Osteoblast (primary cell): Measurements from ENCODE around the gene PRSS8. TPM values are rescaled to one million over a fixed set of nuclear protein-coding genes. Genes with fewer than 3 reads are reported as not detected.

Experiments
- DNase-seq: peaks from one replicate; pipeline ENCODE4 v3.0.0; 2011; ENCODE audit warnings: low spot score, mixed read lengths; ENCODE audit not compliant: insufficient read length; ENCODE audit errors: missing footprints
- H2AFZ ChIP-seq: 2 replicates; pipeline ENCODE4 v1.6.0; 2011; ENCODE audit warnings: mild to moderate bottlenecking, low read length
- H3K27ac ChIP-seq: 2 replicates; pipeline ENCODE4 v1.5.1; 2011; ENCODE audit warnings: mild to moderate bottlenecking, low read depth, low read length, moderate library complexity
- H3K27me3 ChIP-seq: 2 replicates; pipeline ENCODE4 v1.6.0; 2012; ENCODE audit warnings: mild to moderate bottlenecking, control low read depth, inconsistent platforms, low read length, moderate library complexity; ENCODE audit not compliant: insufficient read depth
- H3K36me3 ChIP-seq: 2 replicates; pipeline ENCODE4 v1.5.1; 2011; ENCODE audit warnings: mild to moderate bottlenecking, low read length, control low read depth, moderate library complexity; ENCODE audit not compliant: insufficient read depth
- H3K4me1 ChIP-seq: 2 replicates; pipeline ENCODE4 v1.5.1; 2011; ENCODE audit warnings: mild to moderate bottlenecking, low read length, control low read depth, moderate library complexity; ENCODE audit not compliant: insufficient read depth
- H3K4me2 ChIP-seq: 2 replicates; pipeline ENCODE4 v1.6.0; 2011; ENCODE audit warnings: mild to moderate bottlenecking, low read length; ENCODE audit not compliant: insufficient read depth
- H3K4me3 ChIP-seq: fragments of 200-600 bp; sonication (generic); 3 replicates; pipeline ENCODE4 v1.5.1; 2012; ENCODE audit warnings: mild to moderate bottlenecking, low read length, inconsistent platforms; ENCODE audit not compliant: insufficient read depth
- H3K79me2 ChIP-seq: 2 replicates; pipeline ENCODE4 v1.6.0; 2012; ENCODE audit warnings: mild to moderate bottlenecking, low read length, control low read depth, inconsistent platforms; ENCODE audit not compliant: insufficient read depth
- H3K9me3 ChIP-seq: 2 replicates; pipeline ENCODE4 v1.5.1; 2011; ENCODE audit warnings: low read depth, low read length, control low read depth
- H4K20me1 ChIP-seq: 2 replicates; pipeline ENCODE4 v1.6.0; 2012; ENCODE audit warnings: mild to moderate bottlenecking, low read length, control low read depth; ENCODE audit not compliant: insufficient read depth
- total RNA-seq: library from RNA; depleted of rRNA; stranded (reverse); fragments of >200 nt; gene quantifications from 2 replicates; pipeline ENCODE4 v1.2.3, GENCODE V29; 2012
- TF ChIP-seq, protein P1 (sequence below): IDR thresholded peaks from 2 replicates; pipeline ENCODE4 v1.5.1; 2011; ENCODE audit warnings: mild to moderate bottlenecking, low read depth, low read length, moderate library complexity; ENCODE audit errors: extremely low read depth

PRSS8 gene
- total RNA-seq, 1 donor, result not detected

- Histone ChIP-seq H3K9me3 (no peaks in the 10 kb centered on the region), H3K4me1 (peaks cover 11% of the 10 kb centered on the region), H3K27ac (no peak overlapping the region), H3K36me3 (peaks cover 30% of the 10 kb centered on the region), H3K4me2 (no peak overlapping the region), H3K4me3 (no peak overlapping the region), H3K79me2 (peaks cover 49% of the 10 kb centered on the region), H4K20me1 (no peaks in the 10 kb centered on the region), H3K27me3 (no peaks in the 10 kb centered on the region), H2AFZ (no peak overlapping the region)
- DNase-seq, result no peak
- TF ChIP-seq, protein P1, sequence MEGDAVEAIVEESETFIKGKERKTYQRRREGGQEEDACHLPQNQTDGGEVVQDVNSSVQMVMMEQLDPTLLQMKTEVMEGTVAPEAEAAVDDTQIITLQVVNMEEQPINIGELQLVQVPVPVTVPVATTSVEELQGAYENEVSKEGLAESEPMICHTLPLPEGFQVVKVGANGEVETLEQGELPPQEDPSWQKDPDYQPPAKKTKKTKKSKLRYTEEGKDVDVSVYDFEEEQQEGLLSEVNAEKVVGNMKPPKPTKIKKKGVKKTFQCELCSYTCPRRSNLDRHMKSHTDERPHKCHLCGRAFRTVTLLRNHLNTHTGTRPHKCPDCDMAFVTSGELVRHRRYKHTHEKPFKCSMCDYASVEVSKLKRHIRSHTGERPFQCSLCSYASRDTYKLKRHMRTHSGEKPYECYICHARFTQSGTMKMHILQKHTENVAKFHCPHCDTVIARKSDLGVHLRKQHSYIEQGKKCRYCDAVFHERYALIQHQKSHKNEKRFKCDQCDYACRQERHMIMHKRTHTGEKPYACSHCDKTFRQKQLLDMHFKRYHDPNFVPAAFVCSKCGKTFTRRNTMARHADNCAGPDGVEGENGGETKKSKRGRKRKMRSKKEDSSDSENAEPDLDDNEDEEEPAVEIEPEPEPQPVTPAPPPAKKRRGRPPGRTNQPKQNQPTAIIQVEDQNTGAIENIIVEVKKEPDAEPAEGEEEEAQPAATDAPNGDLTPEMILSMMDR, result no peak
Observed at GRCh38 chr16:31086629-31086906, 49.0 kb downstream of the PRSS8 start.

- Histone ChIP-seq H3K9me3 (no peaks in the 10 kb centered on the region), H3K4me2 (no peak overlapping the region), H3K27me3 (no peaks in the 10 kb centered on the region), H3K27ac (no peak overlapping the region), H4K20me1 (no peaks in the 10 kb centered on the region), H3K79me2 (peaks cover 48% of the 10 kb centered on the region), H3K4me1 (peaks cover 9% of the 10 kb centered on the region), H2AFZ (no peak overlapping the region), H3K36me3 (peaks cover 26% of the 10 kb centered on the region), H3K4me3 (no peak overlapping the region)
- DNase-seq, result peak; percentile 80
- TF ChIP-seq, protein P1, result no peak
Observed at GRCh38 chr16:31085873-31086628, 49.5 kb downstream of the PRSS8 start.

DNA sequence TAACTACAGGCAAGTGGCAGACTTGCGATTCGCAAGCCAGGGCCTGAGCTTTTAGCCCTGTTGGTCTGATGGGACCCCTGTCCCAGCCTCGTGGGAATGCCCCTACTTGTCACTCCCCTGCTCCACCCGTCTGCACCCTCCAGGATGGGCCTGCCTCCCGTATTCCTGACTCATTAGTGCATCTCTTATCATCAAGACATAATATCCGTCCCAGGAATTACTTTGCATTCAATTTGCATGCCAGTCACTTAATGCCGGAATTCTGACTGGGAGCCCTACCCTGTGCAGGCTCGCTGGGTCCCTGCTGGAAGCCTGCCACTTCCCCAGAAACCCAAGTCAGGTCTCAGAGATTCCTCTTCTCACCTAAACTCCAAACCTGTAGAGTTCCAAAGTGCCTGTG lies 50.1 kb downstream of the PRSS8 start:
- H3K79me2 ChIP-seq, result peaks cover 46% of the 10 kb centered on the region
- no peaks in the 10 kb centered on the region for H3K27me3 ChIP-seq
- no peaks in the 10 kb centered on the region for H4K20me1 ChIP-seq
- DNase-seq, result peak; percentile 82
- H3K9me3 ChIP-seq, result no peaks in the 10 kb centered on the region
- H3K36me3 ChIP-seq, result peaks cover 23% of the 10 kb centered on the region
- H2AFZ ChIP-seq, result no peak overlapping the region
- TF ChIP-seq, protein P1, result no peak
- no peak overlapping the region for H3K4me2 ChIP-seq
- peaks cover 2% of the 10 kb centered on the region for H3K4me1 ChIP-seq
- H3K4me3 ChIP-seq, result no peak overlapping the region
- H3K27ac ChIP-seq, result no peak overlapping the region

DNA sequence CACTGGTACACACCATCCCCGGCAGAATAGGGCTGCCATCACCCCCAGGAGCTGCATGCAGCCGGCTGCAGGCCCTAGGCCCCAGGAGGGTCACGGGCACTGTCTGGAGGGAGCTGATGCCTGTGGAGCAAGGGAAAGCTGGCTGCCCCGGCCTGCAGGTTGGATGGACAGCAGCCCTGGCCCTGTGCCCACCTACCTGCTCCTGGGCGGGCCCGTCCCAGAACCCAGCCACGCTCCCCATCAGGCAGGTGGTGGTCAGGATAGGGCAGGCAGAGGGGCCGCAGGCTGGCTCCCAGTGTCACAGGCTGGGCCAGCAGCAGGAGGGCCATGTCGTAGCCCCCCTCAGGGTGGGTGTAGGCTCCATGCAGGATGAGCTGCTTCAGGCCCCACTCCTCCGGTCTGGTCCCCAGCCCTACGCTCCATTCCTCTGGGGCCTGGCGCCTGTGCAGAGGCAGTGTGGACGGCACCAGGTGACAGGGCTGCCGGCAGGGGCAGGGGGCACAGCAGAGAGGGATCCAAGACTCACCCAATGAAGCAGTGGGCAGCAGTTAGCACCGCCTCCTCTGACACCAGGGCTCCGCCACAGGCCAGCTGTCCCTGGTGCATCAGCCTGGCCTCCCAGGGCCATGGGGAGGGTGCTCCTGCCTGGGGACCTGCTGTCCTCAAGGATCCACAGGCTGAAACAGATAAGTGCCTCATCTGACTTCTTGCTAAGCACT lies 50.8 kb downstream of the PRSS8 start:
- Histone ChIP-seq H3K27ac (no peak overlapping the region), H3K79me2 (peaks cover 47% of the 10 kb centered on the region), H3K4me2 (no peak overlapping the region), H3K4me3 (no peak overlapping the region), H4K20me1 (no peaks in the 10 kb centered on the region), H3K4me1 (no peaks in the 10 kb centered on the region), H2AFZ (no peak overlapping the region), H3K9me3 (no peaks in the 10 kb centered on the region), H3K27me3 (no peaks in the 10 kb centered on the region), H3K36me3 (peaks cover 22% of the 10 kb centered on the region)
- peak; percentile 88 for DNase-seq
- TF ChIP-seq, protein P1, result no peak
